Peyer's patch (tissue), 4 donors: ENCODE measurements around the gene BIRC2.

Source experiments
- POLR2A ChIP-seq, 2 donors: fragments of 450-650 bp; IDR thresholded peaks; one replicate each; pipeline ENCODE4 v1.5.1; 2017; ENCODE audit warnings: antibody characterized with exemption in 2 of 2, mild to moderate bottlenecking in 2 of 2, moderate library complexity in 2 of 2
- TF ChIP-seq, protein P1 (sequence below), 6 experiments: fragments of 450-650 bp in 4 of 6; fragments of 200-600 bp in 2 of 6; sonication (generic) in 1 of 6; IDR thresholded peaks; one replicate each; pipeline ENCODE4 v1.5.1; 2017 to 2019; ENCODE audit warnings: antibody characterized with exemption in 6 of 6, mild to moderate bottlenecking in 3 of 6, moderate library complexity in 1 of 6

DNA sequence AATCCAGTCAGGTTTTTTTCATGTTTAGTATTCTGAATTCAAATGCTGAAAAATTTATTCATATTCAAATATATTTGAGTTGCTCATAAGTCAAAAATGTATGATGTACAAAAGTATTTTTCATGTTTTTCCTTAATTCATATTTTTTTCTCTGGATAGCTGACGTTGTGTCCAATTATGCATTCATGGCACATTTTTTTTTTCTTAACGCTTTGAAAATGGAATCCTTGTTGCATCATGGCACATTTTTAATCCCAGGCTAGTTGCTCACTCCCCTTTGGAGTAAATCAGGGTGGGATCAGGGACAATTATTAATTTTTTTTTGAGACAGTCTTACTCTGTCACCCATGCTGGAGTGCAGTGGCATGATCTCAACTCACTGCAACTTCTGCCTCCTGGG, 15.7 kb upstream of the BIRC2 start:
- TF ChIP-seq, protein P1, sequence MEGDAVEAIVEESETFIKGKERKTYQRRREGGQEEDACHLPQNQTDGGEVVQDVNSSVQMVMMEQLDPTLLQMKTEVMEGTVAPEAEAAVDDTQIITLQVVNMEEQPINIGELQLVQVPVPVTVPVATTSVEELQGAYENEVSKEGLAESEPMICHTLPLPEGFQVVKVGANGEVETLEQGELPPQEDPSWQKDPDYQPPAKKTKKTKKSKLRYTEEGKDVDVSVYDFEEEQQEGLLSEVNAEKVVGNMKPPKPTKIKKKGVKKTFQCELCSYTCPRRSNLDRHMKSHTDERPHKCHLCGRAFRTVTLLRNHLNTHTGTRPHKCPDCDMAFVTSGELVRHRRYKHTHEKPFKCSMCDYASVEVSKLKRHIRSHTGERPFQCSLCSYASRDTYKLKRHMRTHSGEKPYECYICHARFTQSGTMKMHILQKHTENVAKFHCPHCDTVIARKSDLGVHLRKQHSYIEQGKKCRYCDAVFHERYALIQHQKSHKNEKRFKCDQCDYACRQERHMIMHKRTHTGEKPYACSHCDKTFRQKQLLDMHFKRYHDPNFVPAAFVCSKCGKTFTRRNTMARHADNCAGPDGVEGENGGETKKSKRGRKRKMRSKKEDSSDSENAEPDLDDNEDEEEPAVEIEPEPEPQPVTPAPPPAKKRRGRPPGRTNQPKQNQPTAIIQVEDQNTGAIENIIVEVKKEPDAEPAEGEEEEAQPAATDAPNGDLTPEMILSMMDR (IDR thresholded peaks at IDR 0.05), result no peak
- TF ChIP-seq POLR2A (IDR thresholded peaks at IDR 0.05), result no peak
